Parathyroid adenoma (tissue), 2 donors: ENCODE measurements around the gene NETO1.

Source experiments
- H2AFZ ChIP-seq: fragments of 300-600 bp; sonication (generic); one replicate; pipeline ENCODE4 v1.7.0; 2017; ENCODE audit warnings: antibody characterized with exemption, mild to moderate bottlenecking
- H3K27ac ChIP-seq: fragments of 300-600 bp; sonication (generic); one replicate; pipeline ENCODE4 v1.7.0; 2017
- H3K27me3 ChIP-seq: fragments of 300-600 bp; sonication (generic); one replicate; pipeline ENCODE4 v1.7.0; 2017; ENCODE audit warnings: low read length; ENCODE audit not compliant: control insufficient read depth, insufficient read depth
- H3K36me3 ChIP-seq: fragments of 300-600 bp; sonication (generic); one replicate; pipeline ENCODE4 v1.7.0; 2017; ENCODE audit warnings: low read length; ENCODE audit not compliant: control insufficient read depth, insufficient read depth
- H3K4me1 ChIP-seq: fragments of 300-600 bp; sonication (generic); one replicate; pipeline ENCODE4 v1.7.0; 2017; ENCODE audit warnings: control low read depth
- H3K4me2 ChIP-seq: fragments of 300-600 bp; sonication (generic); one replicate; pipeline ENCODE4 v1.7.0; 2017; ENCODE audit warnings: low read length
- H3K4me3 ChIP-seq: fragments of 300-600 bp; sonication (generic); one replicate; pipeline ENCODE4 v1.7.0; 2017; ENCODE audit warnings: low read depth, low read length
- H3K79me2 ChIP-seq: fragments of 300-600 bp; sonication (generic); one replicate; pipeline ENCODE4 v1.7.0; 2017; ENCODE audit warnings: control low read depth
- H3K9ac ChIP-seq: fragments of 300-600 bp; sonication (generic); one replicate; pipeline ENCODE4 v1.7.0; 2017; ENCODE audit warnings: mild to moderate bottlenecking
- H3K9me3 ChIP-seq: fragments of 300-600 bp; sonication (generic); one replicate; pipeline ENCODE4 v1.7.0; 2017; ENCODE audit warnings: low read length; ENCODE audit not compliant: control insufficient read depth
- TF ChIP-seq, protein P1 (sequence below): fragments of 300-600 bp; sonication (generic); IDR thresholded peaks from one replicate; pipeline ENCODE4 v1.7.0; 2017; ENCODE audit warnings: antibody characterized with exemption, mild to moderate bottlenecking
- donor health status: primary hyperparathyroidism.

NETO1 gene

DNA sequence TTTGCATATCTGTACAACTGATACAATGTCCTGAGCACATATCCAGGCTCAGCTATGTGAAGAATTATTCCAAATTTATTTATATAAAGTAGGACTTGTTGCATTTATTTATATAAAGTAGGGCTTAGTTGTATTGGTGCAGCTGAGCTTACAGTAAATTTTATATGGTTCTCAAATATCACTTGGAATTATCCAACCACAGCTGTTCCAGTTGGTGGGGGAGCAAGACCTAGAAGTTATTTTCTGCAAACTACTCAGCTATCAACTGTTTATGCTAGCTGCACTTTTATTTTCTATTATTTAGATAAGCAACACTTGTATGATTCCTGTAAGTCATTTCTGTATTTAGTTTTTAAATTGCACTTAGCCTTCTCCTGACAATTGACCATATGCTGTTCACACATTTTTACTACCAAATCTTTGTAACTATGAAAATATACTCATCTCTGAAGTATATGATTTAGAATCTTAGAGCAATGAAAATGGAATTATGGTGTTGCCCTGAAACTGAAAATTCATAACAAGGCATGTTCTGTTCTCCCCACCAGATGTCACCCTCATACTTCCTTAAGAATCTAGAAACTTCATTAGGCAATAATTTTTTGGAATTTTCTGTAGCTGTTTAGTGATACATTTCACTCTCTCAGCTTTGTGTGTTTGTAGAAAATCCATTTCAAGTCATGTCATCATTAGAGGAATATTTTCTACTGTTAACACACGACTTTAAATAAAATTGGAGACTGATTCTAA is 166.7 kb downstream of the NETO1 start:
- Histone ChIP-seq H2AFZ (no peak overlapping the region), H3K27me3 (no peaks in the 10 kb centered on the region), H3K4me1 (no peaks in the 10 kb centered on the region), H3K79me2 (no peaks in the 10 kb centered on the region), H3K9ac (no peak overlapping the region), H3K27ac (no peak overlapping the region), H3K4me2 (no peak overlapping the region), H3K4me3 (no peak overlapping the region), H3K36me3 (no peaks in the 10 kb centered on the region), H3K9me3 (no peaks in the 10 kb centered on the region)
- TF ChIP-seq, protein P1, sequence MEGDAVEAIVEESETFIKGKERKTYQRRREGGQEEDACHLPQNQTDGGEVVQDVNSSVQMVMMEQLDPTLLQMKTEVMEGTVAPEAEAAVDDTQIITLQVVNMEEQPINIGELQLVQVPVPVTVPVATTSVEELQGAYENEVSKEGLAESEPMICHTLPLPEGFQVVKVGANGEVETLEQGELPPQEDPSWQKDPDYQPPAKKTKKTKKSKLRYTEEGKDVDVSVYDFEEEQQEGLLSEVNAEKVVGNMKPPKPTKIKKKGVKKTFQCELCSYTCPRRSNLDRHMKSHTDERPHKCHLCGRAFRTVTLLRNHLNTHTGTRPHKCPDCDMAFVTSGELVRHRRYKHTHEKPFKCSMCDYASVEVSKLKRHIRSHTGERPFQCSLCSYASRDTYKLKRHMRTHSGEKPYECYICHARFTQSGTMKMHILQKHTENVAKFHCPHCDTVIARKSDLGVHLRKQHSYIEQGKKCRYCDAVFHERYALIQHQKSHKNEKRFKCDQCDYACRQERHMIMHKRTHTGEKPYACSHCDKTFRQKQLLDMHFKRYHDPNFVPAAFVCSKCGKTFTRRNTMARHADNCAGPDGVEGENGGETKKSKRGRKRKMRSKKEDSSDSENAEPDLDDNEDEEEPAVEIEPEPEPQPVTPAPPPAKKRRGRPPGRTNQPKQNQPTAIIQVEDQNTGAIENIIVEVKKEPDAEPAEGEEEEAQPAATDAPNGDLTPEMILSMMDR: no peak

DNA sequence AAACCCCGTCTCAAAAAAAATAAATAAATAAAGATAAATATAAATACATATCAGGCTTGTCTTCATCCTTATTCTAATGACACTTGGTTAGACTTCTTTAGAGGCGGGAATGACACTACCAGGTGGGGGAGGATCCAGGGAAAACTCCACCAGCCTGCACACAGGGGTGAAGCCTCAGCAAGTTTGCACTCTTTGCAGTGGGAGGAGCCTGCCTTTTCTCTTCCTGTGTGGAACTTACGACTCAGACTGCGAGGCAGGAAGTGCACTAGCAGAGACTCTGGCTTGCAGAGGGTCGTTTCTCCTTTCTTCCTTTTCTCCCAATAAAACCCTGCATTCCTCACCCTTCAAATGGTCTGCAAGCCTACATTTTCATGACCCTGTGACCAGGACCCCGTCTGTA is 170.1 kb downstream of the NETO1 start:
- Histone ChIP-seq H3K9me3 (no peaks in the 10 kb centered on the region), H3K4me3 (no peak overlapping the region), H2AFZ (no peak overlapping the region), H3K79me2 (no peaks in the 10 kb centered on the region), H3K27me3 (no peaks in the 10 kb centered on the region), H3K9ac (no peak overlapping the region), H3K4me1 (no peaks in the 10 kb centered on the region), H3K36me3 (no peaks in the 10 kb centered on the region), H3K4me2 (no peak overlapping the region), H3K27ac (no peak overlapping the region)
- TF ChIP-seq, protein P1: no peak

DNA sequence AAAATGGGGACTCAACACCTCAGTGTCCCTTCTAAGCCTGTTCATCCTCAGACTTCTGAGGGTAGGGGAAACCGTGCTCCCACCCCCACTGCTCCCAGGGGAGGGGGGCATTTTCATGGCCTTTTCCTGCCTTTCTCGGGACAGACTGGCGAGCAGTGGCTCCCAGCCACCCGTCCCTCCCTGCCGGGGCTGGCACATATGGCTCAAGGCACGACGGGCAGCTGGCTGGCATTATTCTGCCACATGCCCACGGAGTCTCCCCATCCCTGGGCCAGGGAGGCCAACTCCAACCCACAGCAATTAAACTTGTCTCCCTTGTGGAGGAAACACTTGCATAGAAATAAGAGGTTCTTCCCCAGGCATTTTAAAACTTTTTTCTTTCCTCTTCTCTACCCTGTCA is 175.2 kb downstream of the NETO1 start:
- Histone ChIP-seq H3K79me2 (no peaks in the 10 kb centered on the region), H3K9ac (no peak overlapping the region), H3K27me3 (no peaks in the 10 kb centered on the region), H3K9me3 (no peaks in the 10 kb centered on the region), H3K4me1 (no peaks in the 10 kb centered on the region), H3K4me2 (no peak overlapping the region), H3K4me3 (no peak overlapping the region), H3K27ac (no peak overlapping the region), H3K36me3 (no peaks in the 10 kb centered on the region), H2AFZ (no peak overlapping the region)
- TF ChIP-seq, protein P1: no peak
